HEK293T (cell line): ENCODE results near the gene SOBP.

Experiments
- BHLHE40 ChIP-seq: fragments of 450-650 bp; IDR thresholded peaks from 2 replicates; pipeline ENCODE4 v1.6.1; 2016; ENCODE audit warnings: mild to moderate bottlenecking, moderate library complexity, borderline replicate concordance
- L3MBTL2 ChIP-seq: fragments of 450-650 bp; conservative IDR thresholded peaks from 2 replicates; pipeline ENCODE4 v1.6.1; 2016; ENCODE audit warnings: mild to moderate bottlenecking
- LEF1 ChIP-seq: fragments of 450-650 bp; IDR thresholded peaks from 2 replicates; pipeline ENCODE4 v1.6.1; 2017; ENCODE audit warnings: mild to moderate bottlenecking, borderline replicate concordance
- PKNOX1 ChIP-seq: fragments of 450-650 bp; IDR thresholded peaks from 2 replicates; pipeline ENCODE4 v1.6.1; 2016
- SUZ12 ChIP-seq: fragments of 450-650 bp; IDR thresholded peaks from 2 replicates; pipeline ENCODE4 v1.6.1; 2016; ENCODE audit warnings: mild to moderate bottlenecking
- TARDBP ChIP-seq: fragments of 450-650 bp; IDR thresholded peaks from 2 replicates; pipeline ENCODE4 v1.6.1; 2016
- ZNF384 ChIP-seq: fragments of 450-650 bp; IDR thresholded peaks from 2 replicates; pipeline ENCODE4 v1.6.1; 2016

GRCh38 chr6:107587451-107587850, 97.5 kb downstream of the SOBP start:
- TF ChIP-seq ZNF384: no peak
- TF ChIP-seq TARDBP: no peak
- TF ChIP-seq PKNOX1: no peak
- no peak for TF ChIP-seq SUZ12
- no peak for TF ChIP-seq BHLHE40
- no peak for TF ChIP-seq LEF1
- TF ChIP-seq L3MBTL2: no peak
